HCEC 1CT (cell line): ENCODE measurements around the gene SGK2.

Source experiments
- DNase-seq: peaks from one replicate; pipeline ENCODE4 v3.0.0-alpha.2; 2017

SGK2 gene

GRCh38 chr20:43558412-43559146 is at the start of gene SGK2:
TSS of gene SGK2 (plus strand) at chr20:43559027. CDS start at chr20:43566496, 7,469 bp downstream.
- no peak for DNase-seq

DNA sequence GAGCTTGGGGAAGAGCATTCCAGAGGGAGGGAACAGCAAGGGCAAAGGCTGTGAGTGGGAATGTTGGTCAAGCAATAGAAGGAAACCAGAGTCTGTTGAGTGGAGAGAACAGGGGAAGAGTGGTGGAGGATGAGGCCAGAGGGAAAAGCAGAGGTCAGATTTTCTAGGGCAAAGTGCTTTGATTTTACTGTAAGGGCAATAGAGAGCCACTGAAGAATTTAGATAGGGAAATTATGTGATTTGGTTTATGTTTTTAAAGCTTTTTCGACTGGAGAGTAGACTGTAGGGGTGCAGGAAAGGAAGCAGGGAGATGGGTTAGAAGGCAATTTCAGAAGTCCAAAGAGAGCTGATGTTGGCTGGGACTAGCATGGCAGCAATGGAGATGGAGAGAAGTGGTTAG is 46.9 kb upstream of the SGK2 start:
- DNase-seq, result no peak

- no peak for DNase-seq
Observed at GRCh38 chr20:43513372-43513930, 45.4 kb upstream of the SGK2 start.

DNA sequence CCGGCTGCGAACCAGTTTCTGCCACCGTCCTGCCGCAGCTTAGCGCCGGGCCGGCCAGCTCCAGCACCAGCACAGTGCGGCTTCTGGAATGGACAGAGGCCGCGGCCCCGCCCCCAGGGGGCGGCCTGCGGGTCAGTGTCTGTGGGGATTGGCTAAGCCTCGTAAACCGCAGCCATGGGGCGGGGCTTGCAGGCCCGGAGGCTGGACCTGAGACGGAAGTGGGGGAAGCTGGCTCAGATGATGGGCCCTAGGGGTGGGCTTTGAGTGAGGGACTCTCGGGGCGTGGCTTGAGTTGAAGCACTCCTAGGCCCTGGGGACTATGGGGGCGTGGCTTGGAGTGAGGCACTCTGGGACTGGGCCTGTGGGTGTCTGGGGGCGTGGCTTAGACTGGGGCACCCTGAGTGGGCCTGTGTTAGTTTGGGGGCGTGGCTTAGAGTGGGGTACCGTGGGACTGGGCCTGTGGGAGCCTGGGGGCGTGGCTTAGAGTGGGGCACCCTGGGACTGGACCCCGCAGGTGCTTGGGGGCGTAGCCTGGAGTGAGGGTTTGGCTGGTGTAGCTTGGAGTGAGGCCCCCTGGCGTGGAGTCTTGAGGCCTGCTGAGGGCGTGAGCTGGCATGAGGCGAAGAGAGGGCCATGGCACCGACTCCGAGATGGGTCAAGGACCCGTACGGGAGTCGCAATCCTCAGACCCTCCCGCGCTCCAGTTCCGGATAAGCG is 44.7 kb upstream of the SGK2 start:
- DNase-seq, result peak; percentile 95

DNA sequence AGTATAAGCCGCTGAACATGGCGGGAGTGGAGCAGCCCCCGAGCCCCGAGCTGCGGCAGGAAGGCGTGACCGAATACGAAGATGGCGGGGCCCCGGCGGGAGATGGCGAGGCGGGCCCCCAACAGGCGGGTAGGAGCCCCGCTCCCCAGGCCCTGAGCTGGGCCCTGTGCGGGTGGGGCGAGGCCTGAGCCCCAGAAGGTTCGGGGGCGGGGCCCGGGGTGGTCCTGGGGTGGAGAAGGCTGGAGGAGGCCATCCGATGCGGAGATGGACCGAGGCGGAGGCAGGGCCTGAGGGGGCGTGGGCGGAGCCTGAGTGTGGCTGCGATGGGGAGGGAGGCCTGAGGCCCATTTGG is 44.2 kb upstream of the SGK2 start:
- DNase-seq, result no peak

GRCh38 chr20:43515628-43516027 is 43.2 kb upstream of the SGK2 start:
- no peak for DNase-seq

DNA sequence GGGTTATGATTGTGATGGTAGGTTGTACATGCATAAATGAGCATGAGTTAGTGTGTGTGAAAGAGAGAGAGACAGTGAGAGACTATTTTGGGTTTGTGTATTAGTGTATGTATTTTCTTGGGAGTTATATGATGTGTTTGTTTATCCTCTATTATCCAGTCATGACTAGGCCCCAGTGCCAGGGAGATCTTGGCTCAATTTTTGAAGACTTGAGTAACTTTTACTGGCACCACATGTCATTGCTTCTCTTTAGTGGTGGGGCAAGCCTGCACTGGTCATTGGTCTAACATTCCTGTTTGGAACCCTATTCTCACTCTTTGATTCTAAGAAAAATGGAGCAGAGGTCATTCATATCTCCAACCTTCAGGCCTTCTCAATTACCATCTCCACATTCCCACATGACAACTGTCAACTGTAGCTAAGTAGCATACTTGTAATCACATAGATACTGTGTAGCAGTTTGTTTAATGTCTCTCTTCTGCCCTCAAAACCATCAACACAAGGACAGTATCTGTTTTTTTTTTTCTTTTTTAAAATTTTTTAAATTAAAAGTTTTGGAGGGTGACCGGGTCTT is 42.5 kb upstream of the SGK2 start:
- no peak for DNase-seq

DNA sequence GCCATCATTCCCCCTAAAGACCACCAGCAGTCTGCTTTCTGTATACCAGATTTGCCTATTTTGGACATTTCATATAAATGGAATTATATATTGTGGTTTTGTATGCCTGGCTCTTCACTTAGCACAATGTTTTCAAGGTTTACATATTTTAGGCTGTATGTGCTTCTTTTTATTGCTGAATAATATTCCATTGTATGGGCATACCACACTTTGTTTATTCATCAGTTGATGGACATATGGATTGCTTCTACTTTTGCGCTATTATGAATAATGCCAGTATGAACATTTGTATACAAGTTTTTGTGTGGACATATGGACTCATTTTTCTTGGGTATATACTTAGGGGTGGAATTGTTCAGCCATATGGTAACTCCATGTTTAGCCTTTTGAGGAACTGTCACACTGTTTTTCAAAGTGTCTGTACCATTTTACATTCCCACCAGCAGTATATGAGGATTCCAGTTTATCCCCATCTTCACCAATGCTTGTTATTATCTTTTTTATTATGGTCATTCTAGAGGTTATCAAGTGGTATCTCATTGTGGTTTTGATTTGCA is 38.7 kb upstream of the SGK2 start:
- no peak for DNase-seq

DNA sequence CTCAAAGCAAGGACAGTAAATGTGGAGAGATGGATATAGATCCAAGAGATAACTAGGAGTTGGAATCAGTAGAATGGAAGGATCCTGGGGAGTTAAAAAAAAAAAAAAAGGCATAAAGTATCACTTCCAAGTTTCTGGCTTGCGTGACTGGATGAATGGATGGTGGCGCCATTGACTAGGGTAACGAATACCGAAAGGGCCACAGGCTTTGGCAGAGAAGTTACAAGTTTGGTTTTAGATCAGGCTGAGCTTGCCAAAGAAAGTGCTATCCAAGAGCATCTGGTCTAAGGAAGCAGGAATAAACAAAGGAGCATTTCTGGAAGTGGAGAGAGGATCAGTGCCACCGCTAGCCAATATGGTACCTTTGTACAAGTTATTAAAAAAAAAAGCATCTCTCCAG is 33.8 kb upstream of the SGK2 start:
- no peak for DNase-seq

DNA sequence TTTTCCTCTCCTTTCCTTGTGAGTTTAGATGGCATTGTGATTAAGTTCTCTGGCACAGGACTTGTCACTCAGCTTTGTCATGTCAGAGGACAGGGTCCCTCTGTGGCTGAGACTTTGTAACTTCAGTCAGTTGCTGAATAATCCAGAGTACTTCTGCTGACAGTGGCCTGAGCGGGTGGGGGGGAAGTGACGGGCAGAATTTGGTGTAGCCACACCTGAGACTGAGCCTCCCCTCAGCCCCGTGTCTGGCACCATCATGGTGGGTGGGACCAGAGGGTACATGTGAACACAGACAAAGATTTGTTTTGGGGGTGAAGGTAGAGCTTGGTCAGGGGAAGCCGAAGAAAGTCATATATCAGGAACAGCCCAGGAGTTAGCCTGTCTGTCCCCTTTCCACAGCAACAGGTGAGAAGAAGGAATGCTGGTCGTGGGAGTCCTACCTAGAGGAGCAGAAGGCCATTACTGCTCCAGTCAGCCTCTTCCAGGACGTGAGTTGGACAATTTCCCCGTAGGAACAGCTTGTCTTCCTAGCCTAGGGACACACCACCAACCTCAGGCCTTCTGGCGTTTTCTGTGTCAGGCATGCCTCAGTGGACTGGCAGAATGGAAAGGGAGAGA is 30.5 kb upstream of the SGK2 start:
- DNase-seq, result no peak

DNA sequence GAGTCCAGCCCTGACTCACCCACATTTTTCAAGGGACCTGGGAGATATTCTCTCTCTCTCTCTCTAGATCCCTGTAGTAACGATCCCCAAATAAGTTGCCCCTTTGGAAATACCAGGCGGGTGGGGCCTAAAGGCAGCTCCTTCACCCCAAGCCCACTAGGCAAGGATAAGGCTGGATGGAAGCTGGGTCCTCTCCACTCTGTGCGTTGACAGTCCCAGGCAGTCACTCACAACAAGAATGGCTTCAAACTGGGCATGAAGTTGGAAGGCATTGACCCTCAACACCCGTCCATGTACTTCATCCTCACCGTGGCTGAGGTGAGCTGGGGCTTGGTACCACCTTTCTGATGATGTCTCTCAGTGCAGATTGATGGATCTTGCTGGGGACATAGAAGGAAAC is 29.8 kb upstream of the SGK2 start:
- DNase-seq, result no peak

DNA sequence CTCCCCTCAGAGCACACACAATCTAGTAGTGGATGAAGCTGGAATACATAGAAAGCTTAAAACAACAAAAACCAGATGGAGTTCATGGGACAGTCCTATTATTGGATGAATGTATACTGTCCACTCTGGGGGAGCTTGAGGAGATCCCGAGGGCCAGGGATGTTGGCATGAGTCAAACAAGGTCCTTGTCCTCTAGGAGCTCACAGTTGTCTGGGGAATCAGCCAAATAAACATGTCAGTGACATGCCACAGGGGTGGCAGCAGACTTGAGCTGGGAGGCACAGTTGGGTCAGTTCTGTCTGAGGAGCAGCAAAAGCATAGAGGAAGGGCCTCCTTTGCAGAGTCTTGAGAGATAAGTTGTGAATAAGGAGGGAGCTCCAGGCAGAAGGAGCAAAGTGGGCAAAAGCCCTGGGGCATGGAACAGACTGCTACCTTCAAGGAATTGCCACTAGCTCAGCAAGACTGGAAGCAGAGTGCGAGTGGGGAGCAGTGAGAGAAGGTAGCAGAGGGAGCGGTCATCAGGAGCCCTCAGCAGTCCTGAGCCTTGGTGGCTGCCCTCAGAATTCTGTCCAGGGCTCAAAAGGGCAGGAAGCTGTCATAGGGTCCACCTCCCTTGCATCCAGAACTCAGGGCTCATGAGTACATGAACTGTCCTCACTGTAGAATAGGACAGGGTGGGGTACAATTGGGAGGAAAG is 29.2 kb upstream of the SGK2 start:
- no peak for DNase-seq

DNA sequence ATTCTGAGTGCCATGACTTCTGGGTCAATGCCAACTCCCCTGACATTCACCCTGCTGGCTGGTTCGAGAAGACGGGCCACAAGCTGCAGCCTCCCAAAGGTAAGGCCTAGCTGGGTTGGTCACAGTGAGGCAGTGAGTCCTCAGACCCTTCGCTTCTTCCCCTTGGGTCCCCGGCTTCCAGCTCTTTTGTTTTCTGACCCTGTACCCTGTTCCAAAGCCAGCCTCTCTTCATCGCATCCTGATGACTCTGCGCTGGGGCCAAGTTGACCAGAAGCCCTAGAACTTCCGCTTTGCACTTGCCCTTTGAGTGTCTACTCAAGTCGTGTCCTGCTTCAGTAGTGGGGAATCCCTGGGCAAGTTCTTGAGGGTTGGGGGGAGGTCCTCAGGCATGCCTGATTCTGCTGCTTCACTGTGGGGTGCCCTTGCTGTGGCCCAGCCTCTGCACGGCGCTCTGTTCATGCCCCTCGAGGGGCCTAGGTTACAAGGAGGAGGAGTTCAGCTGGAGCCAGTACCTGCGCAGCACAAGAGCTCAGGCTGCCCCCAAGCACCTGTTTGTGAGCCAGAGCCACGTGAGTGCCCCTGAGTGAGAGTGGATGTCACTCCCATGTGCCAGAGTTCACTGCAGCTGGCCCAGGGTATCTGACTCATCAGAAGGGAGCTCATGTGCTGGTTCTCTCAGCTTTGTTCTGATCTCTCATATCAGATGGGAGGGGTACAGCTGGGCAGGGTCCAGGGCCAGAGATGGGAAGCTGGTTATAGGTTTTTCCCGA is 28.3 kb upstream of the SGK2 start:
- peak; percentile 42 for DNase-seq

GRCh38 chr20:43531091-43531443 is 27.8 kb upstream of the SGK2 start:
- no peak for DNase-seq

GRCh38 chr20:43532416-43533055 is 26.3 kb upstream of the SGK2 start:
- no peak for DNase-seq

GRCh38 chr20:43533060-43533459 is 25.8 kb upstream of the SGK2 start:
- peak; percentile 86 for DNase-seq

DNA sequence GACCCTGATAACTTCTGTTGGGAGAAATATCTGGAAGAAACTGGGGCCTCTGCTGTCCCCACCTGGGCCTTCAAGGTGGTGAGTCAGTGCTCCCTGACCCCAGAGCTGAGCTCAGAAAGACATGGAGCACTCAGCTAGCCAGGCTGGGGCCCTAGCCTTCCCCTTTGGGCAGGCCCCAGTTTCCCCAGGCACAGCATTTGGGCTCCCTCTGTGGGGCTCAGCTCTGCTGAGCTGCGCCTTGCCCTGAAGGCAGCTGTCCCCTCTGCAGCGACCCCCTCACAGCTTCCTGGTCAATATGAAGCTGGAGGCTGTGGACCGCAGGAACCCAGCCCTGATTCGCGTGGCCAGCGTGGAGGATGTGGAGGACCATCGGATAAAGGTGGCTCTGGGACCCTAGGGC is 24.8 kb upstream of the SGK2 start:
- DNase-seq, result no peak

- no peak for DNase-seq
Observed at GRCh38 chr20:43534791-43535350, 24.0 kb upstream of the SGK2 start.

- DNase-seq, result no peak
Observed at GRCh38 chr20:43535370-43536004, 23.3 kb upstream of the SGK2 start.

- DNase-seq, result no peak
Observed at GRCh38 chr20:43536041-43536816, 22.6 kb upstream of the SGK2 start.
